SK-N-SH (cell line): Measurements from ENCODE around the gene CFDP1. TPM values are rescaled to one million over a fixed set of nuclear protein-coding genes. Genes with fewer than 3 reads are reported as not detected.

Experiments used
- CTCF ChIA-PET: fragments of 300-600, 350-600 bp; formaldehyde crosslinking; extraction: SDS; loops from one replicate; lab custom pipeline; 2021; lab: Yijun Ruan, JAX
- POLR2A ChIA-PET: fragments of 350-600 bp; sonication (Branson Sonifier 250); formaldehyde crosslinking; extraction: SDS; loops from one replicate; lab custom pipeline; 2020; ENCODE audit warnings: antibody characterized with exemption, inconsistent platforms; lab: Yijun Ruan, JAX
- DNase-seq: peaks from one replicate; pipeline ENCODE4 v3.0.0; 2012
- H2AFZ ChIP-seq: fragments of 200-600 bp; sonication (generic); 2 replicates; pipeline ENCODE4 v1.8.1; 2016; ENCODE audit warnings: antibody characterized with exemption, mild to moderate bottlenecking, low read depth
- H3F3A ChIP-seq: fragments of 200-600 bp; sonication (generic); replicated peaks from 2 replicates; pipeline ENCODE3; 2016; ENCODE audit warnings: antibody characterized with exemption, mild to moderate bottlenecking; ENCODE audit not compliant: insufficient read depth
- H3K27ac ChIP-seq, 2 experiments: fragments of 200-500 bp in 1 of 2; fragments of 200-600 bp in 1 of 2; sonication (Bioruptor generic) in 1 of 2; sonication (generic), shearing (Covaris generic) in 1 of 2; 2 replicates each; pipeline versions ENCODE4 v1.5.1 to v1.6.1; 2014 to 2016; ENCODE audit warnings: low read depth in 2 of 2, inconsistent platforms in 1 of 2, low read length in 1 of 2, mild to moderate bottlenecking in 1 of 2, mixed read lengths in 1 of 2
- H3K27me3 ChIP-seq: fragments of 200-600 bp; sonication (generic), shearing (Covaris generic); 2 replicates; pipeline ENCODE4 v1.6.1; 2016; ENCODE audit warnings: mixed run types; ENCODE audit not compliant: insufficient read depth
- H3K36me3 ChIP-seq, 2 experiments: fragments of 200-500 bp in 1 of 2; fragments of 200-600 bp in 1 of 2; sonication (Bioruptor generic) in 1 of 2; sonication (generic) in 1 of 2; replicated peaks in 1 of 2; 2 replicates each; pipeline versions ENCODE3 to v1.5.1; 2014 to 2016; ENCODE audit warnings: low read length in 1 of 2, mild to moderate bottlenecking in 1 of 2; ENCODE audit not compliant: insufficient read depth in 2 of 2, control insufficient read depth in 1 of 2
- H3K4me1 ChIP-seq, 2 experiments: fragments of 200-500 bp in 1 of 2; fragments of 200-600 bp in 1 of 2; sonication (Bioruptor generic) in 1 of 2; sonication (generic), shearing (Covaris generic) in 1 of 2; 2 replicates each; pipeline versions ENCODE4 v1.5.1 to v1.6.1; 2014 to 2016; ENCODE audit warnings: low read depth in 1 of 2, low read length in 1 of 2, mixed run types in 1 of 2; ENCODE audit not compliant: insufficient read depth in 2 of 2, control insufficient read depth in 1 of 2
- H3K4me2 ChIP-seq: fragments of 200-600 bp; sonication (generic), shearing (Covaris generic); 2 replicates; pipeline ENCODE4 v1.6.1; 2017; ENCODE audit warnings: mixed run types
- H3K4me3 ChIP-seq, 2 experiments: fragments of 200-500 bp in 1 of 2; fragments of 200-600 bp in 1 of 2; sonication (Bioruptor generic) in 1 of 2; sonication (generic), shearing (Covaris generic) in 1 of 2; 2 replicates each; pipeline versions ENCODE4 v1.5.1 to v1.8.1; 2014 to 2016; ENCODE audit warnings: low read depth in 2 of 2, inconsistent platforms in 1 of 2, low read length in 1 of 2, mild to moderate bottlenecking in 1 of 2, mixed read lengths in 1 of 2, moderate library complexity in 1 of 2
- H3K79me2 ChIP-seq: fragments of 200-600 bp; sonication (generic); 2 replicates; pipeline ENCODE4 v1.8.1; 2017; ENCODE audit warnings: mild to moderate bottlenecking; ENCODE audit not compliant: insufficient read depth
- H3K9ac ChIP-seq: fragments of 200-600 bp; sonication (generic); 2 replicates; pipeline ENCODE4 v1.6.1; 2017; ENCODE audit warnings: mixed run types
- H3K9me2 ChIP-seq: fragments of 200-600 bp; sonication (generic); 2 replicates; pipeline ENCODE4 v1.6.1; 2017; ENCODE audit warnings: mixed run types
- H3K9me3 ChIP-seq: fragments of 200-600 bp; sonication (generic); 2 replicates; pipeline ENCODE4 v1.6.1; 2017; ENCODE audit warnings: mixed run types, mild to moderate bottlenecking, moderate library complexity
- H4K20me1 ChIP-seq: fragments of 200-600 bp; sonication (generic); 2 replicates; pipeline ENCODE4 v1.6.1; 2017; ENCODE audit warnings: mild to moderate bottlenecking, mixed run types; ENCODE audit not compliant: insufficient read depth
- CHD2 ChIP-seq: fragments of 150-350 bp; IDR thresholded peaks from 2 replicates; pipeline ENCODE4 v1.6.1; 2018; ENCODE audit warnings: low read length; ENCODE audit not compliant: partially characterized antibody
- EP300 ChIP-seq, 2 experiments: IDR thresholded peaks; 2 replicates each; pipeline versions ENCODE4 v1.4.0 to v1.6.1; 2012; ENCODE audit warnings: borderline replicate concordance in 1 of 2, low read depth in 1 of 2, low read length in 1 of 2
- FOXM1 ChIP-seq: IDR thresholded peaks from 2 replicates; pipeline ENCODE4 v1.4.0; 2012; ENCODE audit warnings: low read depth, mild to moderate bottlenecking
- NFIC ChIP-seq: IDR thresholded peaks from 2 replicates; pipeline ENCODE4 v1.4.0; 2012; ENCODE audit warnings: borderline replicate concordance
- POLR2AphosphoS5 ChIP-seq: IDR thresholded peaks from 2 replicates; pipeline ENCODE4 v1.6.1; 2012; ENCODE audit warnings: low read depth, low read length
- RAD21 ChIP-seq: IDR thresholded peaks from 2 replicates; pipeline ENCODE4 v1.6.1; 2012; ENCODE audit warnings: mild to moderate bottlenecking, low read length
- RFX5 ChIP-seq: IDR thresholded peaks from 2 replicates; pipeline ENCODE4 v1.6.1; 2012; ENCODE audit warnings: mild to moderate bottlenecking, improper control_type of control experiment, low read length
- SIN3A ChIP-seq: IDR thresholded peaks from 2 replicates; pipeline ENCODE4 v1.6.1; 2012; ENCODE audit warnings: low read depth, mild to moderate bottlenecking, low read length, moderate library complexity, borderline replicate concordance
- SMC3 ChIP-seq: IDR thresholded peaks from 2 replicates; pipeline ENCODE4 v1.6.1; 2012; ENCODE audit warnings: low read depth, low read length, improper control_type of control experiment
- WGBS: methylation state at CpG from one replicate; pipeline ENCODE4 v1.1.6; 2017; ENCODE audit warnings: low lambda C conversion rate; 5-methylcytosine and 5-hydroxymethylcytosine counted together
- polyA plus RNA-seq, 3 experiments: library from polyadenylated mRNA; depleted of rRNA; stranded (reverse); fragments of >200 nt; gene quantifications; 2 replicates each; pipeline ENCODE4 v1.2.3, GENCODE V29; 2012
- TF ChIP-seq, protein P1 (sequence below): fragments of 200-600 bp; sonication (generic); IDR thresholded peaks from 2 replicates; pipeline ENCODE4 v1.6.1; 2017; ENCODE audit warnings: antibody characterized with exemption, mild to moderate bottlenecking, moderate library complexity

The CFDP1 gene
- polyA plus RNA-seq, 1 of the 3 experiments (the other 2 are of a cell fraction), result 46.0 TPM

DNA sequence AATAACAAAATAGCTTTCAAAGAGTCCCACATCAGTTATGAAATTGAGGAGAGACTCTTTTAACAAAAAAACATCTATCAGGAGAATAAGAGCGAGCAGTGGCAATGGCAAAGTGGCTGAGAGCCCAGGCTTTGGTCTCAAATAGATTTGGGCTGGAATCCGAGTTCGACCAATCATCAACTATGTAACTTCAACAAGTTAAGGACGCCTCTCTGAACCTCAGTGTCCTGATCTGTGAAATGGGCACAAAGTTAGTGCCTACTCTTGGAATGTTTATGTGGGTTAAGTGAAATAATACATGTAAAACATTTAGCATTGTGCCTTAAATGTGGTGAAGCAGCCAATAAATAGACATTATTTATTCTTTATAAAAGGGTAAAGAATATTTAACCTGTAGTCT, 45.4 kb downstream of the CFDP1 start:
- Histone ChIP-seq H3K9me3 (no peaks in the 10 kb centered on the region), H3K27ac (no peak overlapping the region), H3K27me3 (no peaks in the 10 kb centered on the region), H3K4me2 (no peak overlapping the region), H4K20me1 (no peaks in the 10 kb centered on the region), H3K9ac (no peak overlapping the region), H3K9me2 (no peaks in the 10 kb centered on the region), H3K79me2 (peaks cover 19% of the 10 kb centered on the region; the same call in 1 of the 2 replicates), H3K4me3 (no peak overlapping the region), H2AFZ (no peak overlapping the region), H3K36me3 (peaks cover 12 to 37% of the 10 kb centered on the region in 2 experiments), H3F3A (peaks cover 22% of the 10 kb centered on the region), H3K4me1 (peaks cover 0 to 18% of the 10 kb centered on the region in 2 experiments; a peak in 3 of 4 replicates)
- CTCF ChIA-PET, result interaction anchor here (0.9 to 2.1 kb wide), 7 partner anchors 55 to 189 kb away, joined by 3 to 22 read pairs (median 5); partner anchors contain the start of gene TMEM170A
- POLR2A ChIA-PET, result no interaction called here
- TF ChIP-seq EP300 (IDR thresholded peaks at IDR 0.05; ENCODE audit: borderline replicate concordance in 1 of 2, low read depth in 1 of 2, low read length in 1 of 2) (no peak), FOXM1 (no peak), RFX5 (no peak), SIN3A (no peak)
- no peak for DNase-seq
- WGBS, result 79% methylated on average over 4 of the region's 4 CpGs

DNA sequence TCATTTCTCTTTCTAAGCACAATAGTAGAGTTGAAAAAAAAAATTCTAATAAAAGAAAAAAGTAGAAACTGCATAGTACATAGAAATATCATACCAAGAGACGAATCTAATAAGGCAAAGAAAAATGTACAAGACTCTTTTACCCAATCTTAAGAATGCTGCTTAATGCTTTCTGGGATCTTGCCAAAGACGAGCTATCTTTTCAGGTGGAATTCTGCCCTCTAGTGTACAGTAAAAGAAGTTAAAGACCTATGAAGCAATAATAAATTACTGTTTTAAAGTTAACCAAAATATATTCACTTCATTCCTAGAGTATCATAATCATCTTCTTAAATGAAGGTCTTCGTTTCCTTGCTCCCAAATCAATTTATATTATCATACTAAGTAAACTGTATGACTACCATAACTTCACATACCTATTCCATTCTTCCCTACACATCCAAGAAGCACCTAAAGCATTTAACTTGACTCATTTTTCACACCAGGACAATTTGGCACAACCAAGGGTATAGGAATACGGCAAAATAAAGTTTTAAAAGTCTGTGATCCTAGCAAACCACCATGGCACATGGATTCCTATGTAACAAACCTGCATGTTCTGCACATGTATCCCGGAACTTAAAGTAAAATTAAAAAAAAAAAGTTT, 47.7 kb downstream of the CFDP1 start:
- Histone ChIP-seq H3K4me3 (no peak overlapping the region; a peak in 1 of 4 replicates), H3F3A (peaks cover 25% of the 10 kb centered on the region), H3K27ac (peak overlapping the region; percentile 19 to 68; a peak in 3 of 4 replicates), H3K79me2 (peaks cover 13% of the 10 kb centered on the region; the same call in 1 of the 2 replicates), H4K20me1 (no peaks in the 10 kb centered on the region), H3K9me2 (no peaks in the 10 kb centered on the region), H3K9me3 (no peaks in the 10 kb centered on the region), H3K4me2 (no peak overlapping the region), H3K36me3 (peaks cover 11 to 30% of the 10 kb centered on the region in 2 experiments), H3K9ac (peak overlapping the region; percentile 38; the same call in 1 of the 2 replicates), H3K4me1 (peaks cover 0 to 25% of the 10 kb centered on the region in 2 experiments; a peak in 3 of 4 replicates), H3K27me3 (no peaks in the 10 kb centered on the region), H2AFZ (0 out of 2 replicates have a peak overlapping the region, but pooled peaks have one; percentile 0)
- ChIA-PET POLR2A (interaction anchor here (1.5 kb wide), 1 partner anchor 152 kb away, joined by 5 read pairs; no protein-coding TSS in a partner anchor), CTCF (interaction anchor here (0.6 to 2.2 kb wide), 36 partner anchors 9 to 463 kb away, joined by 3 to 72 read pairs (median 4); no protein-coding TSS in a partner anchor)
- TF ChIP-seq NFIC (peak; percentile 88), RFX5 (no peak), POLR2AphosphoS5 (peak; percentile 16; the same call in 1 of the 2 replicates), FOXM1 (no peak), RAD21 (peak; percentile 81), SMC3 (peak; percentile 66), CHD2 (no peak)
- TF ChIP-seq, protein P1, sequence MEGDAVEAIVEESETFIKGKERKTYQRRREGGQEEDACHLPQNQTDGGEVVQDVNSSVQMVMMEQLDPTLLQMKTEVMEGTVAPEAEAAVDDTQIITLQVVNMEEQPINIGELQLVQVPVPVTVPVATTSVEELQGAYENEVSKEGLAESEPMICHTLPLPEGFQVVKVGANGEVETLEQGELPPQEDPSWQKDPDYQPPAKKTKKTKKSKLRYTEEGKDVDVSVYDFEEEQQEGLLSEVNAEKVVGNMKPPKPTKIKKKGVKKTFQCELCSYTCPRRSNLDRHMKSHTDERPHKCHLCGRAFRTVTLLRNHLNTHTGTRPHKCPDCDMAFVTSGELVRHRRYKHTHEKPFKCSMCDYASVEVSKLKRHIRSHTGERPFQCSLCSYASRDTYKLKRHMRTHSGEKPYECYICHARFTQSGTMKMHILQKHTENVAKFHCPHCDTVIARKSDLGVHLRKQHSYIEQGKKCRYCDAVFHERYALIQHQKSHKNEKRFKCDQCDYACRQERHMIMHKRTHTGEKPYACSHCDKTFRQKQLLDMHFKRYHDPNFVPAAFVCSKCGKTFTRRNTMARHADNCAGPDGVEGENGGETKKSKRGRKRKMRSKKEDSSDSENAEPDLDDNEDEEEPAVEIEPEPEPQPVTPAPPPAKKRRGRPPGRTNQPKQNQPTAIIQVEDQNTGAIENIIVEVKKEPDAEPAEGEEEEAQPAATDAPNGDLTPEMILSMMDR, result peak; percentile 76
- peak; percentile 49 for DNase-seq
- 24% methylated on average over 5 of the region's 5 CpGs for WGBS
